Muscle layer of duodenum (tissue), 2 donors: ENCODE results near the gene PID1.

ENCODE experiments used
- H3K27ac ChIP-seq: one replicate; pipeline ENCODE4 v1.7.0; 2013; ENCODE audit warnings: mild to moderate bottlenecking, low read length
- H3K27me3 ChIP-seq: one replicate; pipeline ENCODE4 v1.7.0; 2013; ENCODE audit warnings: low read depth, mild to moderate bottlenecking, control low read depth, low read length
- H3K36me3 ChIP-seq, 2 donors: one replicate each; pipeline ENCODE4 v1.7.0; 2013; ENCODE audit warnings: low read length in 2 of 2, control low read depth in 1 of 2, mild to moderate bottlenecking in 1 of 2; ENCODE audit not compliant: insufficient read depth in 2 of 2, control insufficient read depth in 1 of 2
- H3K4me1 ChIP-seq, 2 donors: one replicate each; pipeline ENCODE4 v1.7.0; 2013; ENCODE audit warnings: low read length in 2 of 2, mild to moderate bottlenecking in 2 of 2, control low read depth in 1 of 2, moderate library complexity in 1 of 2; ENCODE audit not compliant: insufficient read depth in 2 of 2, control insufficient read depth in 1 of 2
- H3K4me3 ChIP-seq, 2 donors: one replicate each; pipeline ENCODE4 v1.7.0; 2013; ENCODE audit warnings: low read length in 2 of 2, low read depth in 1 of 2, mild to moderate bottlenecking in 1 of 2
- H3K9me3 ChIP-seq, 2 donors: one replicate each; pipeline ENCODE4 v1.7.0; 2013; ENCODE audit warnings: low read length in 2 of 2, control low read depth in 1 of 2, mild to moderate bottlenecking in 1 of 2; ENCODE audit not compliant: control insufficient read depth in 1 of 2
- donor health status: healthy.

The PID1 gene, protein sequence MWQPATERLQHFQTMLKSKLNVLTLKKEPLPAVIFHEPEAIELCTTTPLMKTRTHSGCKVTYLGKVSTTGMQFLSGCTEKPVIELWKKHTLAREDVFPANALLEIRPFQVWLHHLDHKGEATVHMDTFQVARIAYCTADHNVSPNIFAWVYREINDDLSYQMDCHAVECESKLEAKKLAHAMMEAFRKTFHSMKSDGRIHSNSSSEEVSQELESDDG

GRCh38 chr2:229270551-229271410, at the start of gene PID1:
TSS of gene PID1 (minus strand) at chr2:229271287. CDS start at chr2:229271043, 244 bp downstream.
- H3K9me3 ChIP-seq: no peaks in the 10 kb centered on the region
- peak within 1 kb of the TSS; percentile 67 to 82 for H3K4me3 ChIP-seq
- H3K27me3 ChIP-seq: no peaks in the 10 kb centered on the region
- H3K4me1 ChIP-seq: no peaks in the 10 kb centered on the region
- no peaks in the 10 kb centered on the region for H3K36me3 ChIP-seq
- H3K27ac ChIP-seq: peak within 1 kb of the TSS; percentile 71

- no peak overlapping the region for H3K4me3 ChIP-seq
- no peaks in the 10 kb centered on the region for H3K4me1 ChIP-seq
- no peak overlapping the region for H3K27ac ChIP-seq
- H3K9me3 ChIP-seq: no peaks in the 10 kb centered on the region
- no peaks in the 10 kb centered on the region for H3K36me3 ChIP-seq
- H3K27me3 ChIP-seq: no peaks in the 10 kb centered on the region
Observed at GRCh38 chr2:229319558-229319957, 48.5 kb upstream of the PID1 start.

DNA sequence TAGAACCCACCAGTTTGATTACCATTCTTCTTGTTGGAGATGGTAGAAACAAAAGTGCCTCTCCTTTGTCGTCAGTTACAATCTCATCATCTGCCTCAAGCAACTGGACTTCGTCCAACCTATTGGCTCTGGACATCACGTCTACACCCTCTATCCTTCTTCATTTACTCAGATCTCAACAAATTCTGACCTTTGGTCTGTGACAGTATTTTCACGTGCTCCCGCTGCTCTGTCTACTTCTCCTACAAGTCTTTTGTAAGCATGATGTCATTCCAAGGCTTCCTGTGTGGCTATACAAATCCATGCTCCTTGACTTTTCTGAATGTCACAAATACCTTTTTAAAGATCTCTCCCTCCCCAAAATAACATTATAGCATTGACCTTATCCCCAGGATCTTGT, 43.0 kb upstream of the PID1 start:
- Histone ChIP-seq H3K27me3 (no peaks in the 10 kb centered on the region), H3K4me3 (no peak overlapping the region), H3K27ac (peak overlapping the region; percentile 26), H3K36me3 (no peaks in the 10 kb centered on the region), H3K4me1 (no peaks in the 10 kb centered on the region), H3K9me3 (no peaks in the 10 kb centered on the region)

DNA sequence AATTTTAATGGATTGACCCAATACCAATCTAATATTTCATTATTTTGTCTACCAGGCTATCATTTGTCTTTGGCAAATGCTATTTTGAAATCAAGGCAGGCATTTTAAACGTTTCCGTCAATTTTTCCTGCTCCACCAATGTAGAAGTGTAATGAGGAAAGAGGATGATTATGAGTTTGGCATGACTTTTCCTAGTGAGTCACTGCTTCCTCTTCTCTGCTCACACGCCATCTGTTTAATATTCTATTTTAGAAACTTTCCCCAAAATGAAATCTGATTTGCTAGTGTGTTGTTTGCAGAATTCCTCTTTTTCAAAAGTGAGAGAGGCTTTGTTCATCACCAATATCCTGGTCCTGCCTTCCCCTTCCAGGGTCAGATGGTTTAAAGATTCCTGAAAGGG, 42.5 kb upstream of the PID1 start:
- Histone ChIP-seq H3K4me3 (no peak overlapping the region), H3K27me3 (no peaks in the 10 kb centered on the region), H3K4me1 (no peaks in the 10 kb centered on the region), H3K9me3 (no peaks in the 10 kb centered on the region), H3K27ac (peak overlapping the region; percentile 26), H3K36me3 (no peaks in the 10 kb centered on the region)

DNA sequence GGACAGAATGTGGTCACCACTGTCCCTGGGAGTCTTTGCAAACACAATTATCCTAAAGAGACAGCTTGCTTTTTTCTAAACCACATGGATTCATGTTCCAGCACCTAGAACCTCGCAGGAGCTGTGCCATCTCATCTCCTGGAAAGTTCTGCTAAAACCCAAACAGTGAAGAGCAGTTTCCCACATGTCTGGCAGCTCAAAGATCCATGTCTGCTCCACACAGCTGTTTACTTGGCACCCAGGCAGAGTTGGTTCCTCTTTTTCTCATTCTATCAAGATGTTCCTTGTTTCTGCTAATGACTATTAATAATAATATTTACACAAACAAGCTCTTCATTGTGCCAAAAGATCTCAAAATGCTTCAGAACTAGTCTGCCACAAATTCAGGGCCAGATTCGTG, 30.1 kb upstream of the PID1 start:
- no peak overlapping the region for H3K4me3 ChIP-seq
- no peaks in the 10 kb centered on the region for H3K9me3 ChIP-seq
- peaks cover 0 to 3% of the 10 kb centered on the region in 2 donors for H3K4me1 ChIP-seq
- no peak overlapping the region for H3K27ac ChIP-seq
- H3K27me3 ChIP-seq: no peaks in the 10 kb centered on the region
- no peaks in the 10 kb centered on the region for H3K36me3 ChIP-seq

GRCh38 chr2:229300790-229301189, 29.7 kb upstream of the PID1 start:
- no peak overlapping the region for H3K27ac ChIP-seq
- H3K36me3 ChIP-seq: no peaks in the 10 kb centered on the region
- H3K9me3 ChIP-seq: no peaks in the 10 kb centered on the region
- H3K4me3 ChIP-seq: no peak overlapping the region
- peaks cover 0 to 4% of the 10 kb centered on the region in 2 donors for H3K4me1 ChIP-seq
- H3K27me3 ChIP-seq: no peaks in the 10 kb centered on the region

DNA sequence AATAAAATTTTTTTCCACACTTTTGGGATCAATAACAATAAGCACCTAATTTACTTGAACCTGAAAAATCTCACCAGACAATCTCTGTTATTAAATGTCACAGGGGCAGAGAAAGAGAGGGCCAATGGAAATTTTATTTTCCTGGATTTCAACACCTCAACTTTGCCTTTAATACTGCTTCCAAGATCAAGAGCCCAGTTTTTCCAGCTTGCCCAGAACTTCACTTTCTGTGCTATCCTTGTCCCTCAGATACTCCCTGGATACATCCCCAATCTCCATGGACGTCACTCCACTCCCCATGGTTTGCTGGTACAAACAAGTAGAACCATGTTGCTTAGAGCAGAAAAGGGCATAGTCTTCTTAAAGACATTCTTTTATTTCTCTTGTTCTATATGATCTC, 29.3 kb upstream of the PID1 start:
- Histone ChIP-seq H3K4me1 (peaks cover 0 to 4% of the 10 kb centered on the region in 2 donors), H3K27ac (no peak overlapping the region), H3K27me3 (no peaks in the 10 kb centered on the region), H3K36me3 (no peaks in the 10 kb centered on the region), H3K4me3 (no peak overlapping the region), H3K9me3 (no peaks in the 10 kb centered on the region)

DNA sequence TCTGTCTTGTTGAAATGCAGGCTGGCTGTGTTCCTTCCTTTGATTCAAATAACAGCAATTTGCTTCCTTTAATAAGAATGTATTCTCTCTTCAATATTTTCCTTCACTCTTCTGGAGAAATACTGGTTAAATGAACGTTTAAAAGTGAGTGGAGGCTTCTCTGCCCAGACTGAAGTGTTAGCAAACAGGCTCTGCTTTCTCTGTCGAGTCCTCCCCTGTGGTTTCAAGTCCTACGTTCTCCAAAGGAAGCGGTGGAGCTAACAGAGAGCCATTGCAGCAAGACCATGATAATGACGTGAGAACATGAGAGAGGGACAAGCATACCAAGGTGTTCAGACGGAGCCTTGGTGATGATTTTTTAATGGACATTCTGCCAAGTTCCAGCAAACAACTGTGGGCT, 26.2 kb upstream of the PID1 start:
- Histone ChIP-seq H3K27ac (no peak overlapping the region), H3K27me3 (no peaks in the 10 kb centered on the region), H3K36me3 (no peaks in the 10 kb centered on the region), H3K9me3 (no peaks in the 10 kb centered on the region), H3K4me3 (peak overlapping the region in 1 of 2 donors; percentile 5), H3K4me1 (peaks cover 0 to 4% of the 10 kb centered on the region in 2 donors)

DNA sequence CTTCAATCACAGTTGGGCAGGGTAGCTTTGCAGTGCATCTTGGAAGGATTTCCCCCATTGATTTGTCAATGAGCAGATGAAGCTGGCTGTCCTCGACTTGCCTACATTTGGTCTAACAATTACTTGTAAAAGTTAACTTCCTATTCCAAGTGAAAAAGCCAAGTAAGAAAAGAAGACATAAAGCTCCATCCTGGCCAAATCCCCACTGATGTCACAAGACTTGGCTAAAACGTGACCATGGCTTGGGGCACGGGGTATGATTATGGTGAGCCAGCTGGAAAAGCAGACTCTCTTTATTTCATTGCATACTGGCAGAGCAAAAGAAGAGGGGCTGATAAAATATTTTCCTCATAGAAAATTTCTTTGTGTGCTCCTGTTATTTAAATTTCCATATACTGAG, 25.4 kb upstream of the PID1 start:
- Histone ChIP-seq H3K27ac (no peak overlapping the region), H3K36me3 (no peaks in the 10 kb centered on the region), H3K27me3 (no peaks in the 10 kb centered on the region), H3K4me1 (peaks cover 0 to 4% of the 10 kb centered on the region in 2 donors), H3K9me3 (no peaks in the 10 kb centered on the region), H3K4me3 (no peak overlapping the region)

- no peaks in the 10 kb centered on the region for H3K9me3 ChIP-seq
- no peak overlapping the region for H3K4me3 ChIP-seq
- H3K36me3 ChIP-seq: no peaks in the 10 kb centered on the region
- H3K27me3 ChIP-seq: no peaks in the 10 kb centered on the region
- peaks cover 0 to 4% of the 10 kb centered on the region in 2 donors for H3K4me1 ChIP-seq
- H3K27ac ChIP-seq: no peak overlapping the region
Observed at GRCh38 chr2:229296016-229296415, 24.9 kb upstream of the PID1 start.

DNA sequence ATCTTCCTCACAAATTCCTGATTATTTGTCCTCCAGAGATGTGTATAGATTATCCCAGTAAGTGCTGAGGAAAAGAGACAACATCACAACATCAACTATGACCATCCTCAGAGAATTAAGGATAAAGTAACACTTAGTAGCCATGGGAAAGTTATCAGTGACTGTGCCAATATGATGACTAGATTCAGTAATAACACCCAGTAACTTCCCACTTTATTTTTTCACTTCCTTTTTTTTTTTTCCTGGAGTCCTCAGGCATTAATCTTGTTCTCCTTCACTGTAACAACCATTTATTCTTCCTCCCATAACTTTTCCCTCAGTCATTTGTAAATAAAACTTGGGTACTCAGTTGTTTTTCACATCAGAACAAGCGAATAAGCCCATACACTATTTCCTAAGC, 16.7 kb upstream of the PID1 start:
- no peak overlapping the region for H3K27ac ChIP-seq
- H3K9me3 ChIP-seq: no peaks in the 10 kb centered on the region
- H3K4me1 ChIP-seq: no peaks in the 10 kb centered on the region
- no peaks in the 10 kb centered on the region for H3K27me3 ChIP-seq
- no peak overlapping the region for H3K4me3 ChIP-seq
- H3K36me3 ChIP-seq: no peaks in the 10 kb centered on the region
